Mucosa of descending colon (tissue), 3 donors: ENCODE measurements around the gene NSUN7. TPM values are rescaled to one million over a fixed set of nuclear protein-coding genes. Genes with fewer than 3 reads are reported as not detected.
A peak's percentile ranks its signal among the peaks of the same experiment; 100 is the strongest.

ENCODE experiments used
- ATAC-seq: fragments of 200-7000 bp; cut with Tn5 transposase; one replicate; pipeline ENCODE4 v1.9.1; 2020; ENCODE audit warnings: mild to moderate bottlenecking, moderate library complexity
- DNase-seq, 3 donors: peaks; one replicate each; pipeline ENCODE4 v3.0.0-alpha.2; 2020
- H3K36me3 ChIP-seq: fragments of 200-600 bp; one replicate; pipeline ENCODE4 v1.8.0; 2021; ENCODE audit warnings: low read depth, mild to moderate bottlenecking
- H3K4me1 ChIP-seq: fragments of 200-600 bp; one replicate; pipeline ENCODE4 v1.8.0; 2021; ENCODE audit warnings: low read depth, mild to moderate bottlenecking
- H3K4me3 ChIP-seq: fragments of 200-600 bp; one replicate; pipeline ENCODE4 v1.8.0; 2021; ENCODE audit warnings: mild to moderate bottlenecking
- H3K9me3 ChIP-seq: fragments of 200-600 bp; one replicate; pipeline ENCODE4 v1.8.0; 2021; ENCODE audit warnings: mild to moderate bottlenecking
- intact Hi-C, 2 donors: fragments of 100-400 bp; cut with DNase I in 1 of 2; cut with micrococcal nuclease in 1 of 2; formaldehyde crosslinking; loops; one replicate each; pipeline versions ENCODE4 v1.11.0 to v1.11.1; 2022; cut with DNase I, micrococcal nuclease
- total RNA-seq, 3 donors: library from RNA; stranded (reverse); fragmentation: NEBNext Ultra II Directional in 2 of 3; extraction: Animal tissue kit (Norgen Biotek cat#: 25700) in 2 of 3; gene quantifications; one replicate each; pipeline versions ENCODE4 v1.2.1 to v1.2.4, GENCODE V29; 2021 to 2023
- TF ChIP-seq, protein P1 (sequence below): fragments of 200-600 bp; IDR thresholded peaks from one replicate; pipeline ENCODE4 v1.8.0; 2022; ENCODE audit warnings: antibody characterized with exemption, mild to moderate bottlenecking
- donor health status: DM: no; HTN: no; CAD: no; lungs with moderate emphysema.
- donor health status: DM: no; HTN: no; CAD: no.
- donor health status: DM: no; HTN: yes; CAD: no.

NSUN7 gene
- total RNA-seq, 3 donors from 2014 or later, result 5.6 to 18.1 (median 11.7) TPM

DNA sequence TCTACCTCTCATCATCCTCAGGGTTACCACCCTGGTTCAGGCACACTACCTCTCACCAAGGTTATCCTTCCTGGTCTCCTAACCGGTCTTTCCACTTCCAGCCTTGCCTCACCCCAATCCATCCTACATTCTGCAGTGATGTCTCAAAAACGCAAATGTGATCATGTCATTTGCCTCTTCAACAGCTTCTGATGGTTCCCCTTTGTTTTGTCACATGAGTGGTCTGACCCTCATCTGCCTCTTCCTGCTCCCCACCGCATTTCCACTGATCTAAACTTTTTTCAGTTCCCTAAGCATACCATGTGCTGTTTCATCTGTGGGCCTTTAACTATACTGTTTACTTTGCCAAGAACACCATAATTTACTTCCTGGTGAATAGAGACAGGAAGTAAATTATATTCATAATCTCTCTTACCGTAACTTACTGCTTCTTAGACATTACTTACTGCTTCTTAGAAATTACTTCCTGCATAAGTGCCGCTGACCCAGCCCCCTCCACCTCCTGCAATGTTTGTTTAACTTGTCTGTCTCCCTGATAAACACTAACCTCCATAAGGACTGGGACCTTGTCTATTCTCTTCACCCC lies 27.1 kb upstream of the NSUN7 start:
- intact Hi-C loops, result no loop called here
- ATAC-seq, result peak; percentile 78

DNA sequence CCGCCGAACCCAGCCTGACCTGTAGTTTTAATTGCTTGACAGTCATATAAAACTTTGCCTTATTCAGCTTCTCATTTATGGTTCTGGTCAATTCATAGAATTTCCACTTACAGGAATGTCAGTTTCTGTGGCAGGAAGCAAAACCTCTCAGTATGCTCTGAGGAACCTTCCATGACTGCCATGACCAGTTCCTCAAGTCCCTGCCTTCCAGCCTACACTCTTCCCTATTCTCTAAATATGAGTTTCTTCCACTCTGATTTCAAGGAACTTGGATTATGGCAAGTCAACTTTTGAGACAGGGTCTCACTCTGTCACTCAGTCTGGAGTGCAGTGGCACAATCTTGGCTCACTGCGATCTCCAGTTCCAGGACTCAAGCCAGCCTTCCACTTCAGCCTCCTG lies 26.0 kb upstream of the NSUN7 start:
- DNase-seq (no peak), ATAC-seq (no peak)
- H3K4me1 ChIP-seq, result peaks cover 21% of the 10 kb centered on the region
- H3K9me3 ChIP-seq, result no peaks in the 10 kb centered on the region
- intact Hi-C loops, result no loop called here
- TF ChIP-seq, protein P1, sequence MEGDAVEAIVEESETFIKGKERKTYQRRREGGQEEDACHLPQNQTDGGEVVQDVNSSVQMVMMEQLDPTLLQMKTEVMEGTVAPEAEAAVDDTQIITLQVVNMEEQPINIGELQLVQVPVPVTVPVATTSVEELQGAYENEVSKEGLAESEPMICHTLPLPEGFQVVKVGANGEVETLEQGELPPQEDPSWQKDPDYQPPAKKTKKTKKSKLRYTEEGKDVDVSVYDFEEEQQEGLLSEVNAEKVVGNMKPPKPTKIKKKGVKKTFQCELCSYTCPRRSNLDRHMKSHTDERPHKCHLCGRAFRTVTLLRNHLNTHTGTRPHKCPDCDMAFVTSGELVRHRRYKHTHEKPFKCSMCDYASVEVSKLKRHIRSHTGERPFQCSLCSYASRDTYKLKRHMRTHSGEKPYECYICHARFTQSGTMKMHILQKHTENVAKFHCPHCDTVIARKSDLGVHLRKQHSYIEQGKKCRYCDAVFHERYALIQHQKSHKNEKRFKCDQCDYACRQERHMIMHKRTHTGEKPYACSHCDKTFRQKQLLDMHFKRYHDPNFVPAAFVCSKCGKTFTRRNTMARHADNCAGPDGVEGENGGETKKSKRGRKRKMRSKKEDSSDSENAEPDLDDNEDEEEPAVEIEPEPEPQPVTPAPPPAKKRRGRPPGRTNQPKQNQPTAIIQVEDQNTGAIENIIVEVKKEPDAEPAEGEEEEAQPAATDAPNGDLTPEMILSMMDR, result no peak
- H3K36me3 ChIP-seq, result no peaks in the 10 kb centered on the region
- H3K4me3 ChIP-seq, result no peak overlapping the region

More for the DNA sequence above, 27.1 kb upstream of the NSUN7 start:
- peak; percentile 50 to 65 (median 57) for DNase-seq
- Histone ChIP-seq H3K36me3 (no peaks in the 10 kb centered on the region), H3K4me1 (peaks cover 22% of the 10 kb centered on the region), H3K4me3 (no peak overlapping the region), H3K9me3 (no peaks in the 10 kb centered on the region)
- TF ChIP-seq, protein P1, result no peak

DNA sequence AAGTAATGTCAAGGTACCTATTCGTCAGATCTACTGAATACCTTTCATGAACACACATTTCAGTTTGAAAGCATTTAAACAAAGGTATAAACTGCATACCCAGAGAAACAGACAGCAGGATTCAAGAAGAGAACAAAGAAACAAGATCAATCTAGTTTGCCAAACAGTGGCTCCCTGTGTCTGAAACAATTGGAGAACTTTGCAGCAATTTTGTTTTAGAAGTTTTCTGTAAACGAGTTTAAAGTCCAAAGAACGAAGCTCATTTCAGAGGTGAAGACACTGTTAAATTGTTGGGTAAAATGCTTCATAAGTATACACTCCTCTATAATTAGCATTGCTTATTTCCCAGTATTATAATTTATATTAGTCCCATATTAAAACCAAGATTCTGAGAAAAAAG lies 21.4 kb upstream of the NSUN7 start:
- intact Hi-C loops, result no loop called here
- H3K4me1 ChIP-seq, result peaks cover 4% of the 10 kb centered on the region
- TF ChIP-seq, protein P1, result no peak
- ATAC-seq, result no peak
- no peaks in the 10 kb centered on the region for H3K36me3 ChIP-seq
- DNase-seq, result no peak
- no peaks in the 10 kb centered on the region for H3K9me3 ChIP-seq
- no peak overlapping the region for H3K4me3 ChIP-seq

DNA sequence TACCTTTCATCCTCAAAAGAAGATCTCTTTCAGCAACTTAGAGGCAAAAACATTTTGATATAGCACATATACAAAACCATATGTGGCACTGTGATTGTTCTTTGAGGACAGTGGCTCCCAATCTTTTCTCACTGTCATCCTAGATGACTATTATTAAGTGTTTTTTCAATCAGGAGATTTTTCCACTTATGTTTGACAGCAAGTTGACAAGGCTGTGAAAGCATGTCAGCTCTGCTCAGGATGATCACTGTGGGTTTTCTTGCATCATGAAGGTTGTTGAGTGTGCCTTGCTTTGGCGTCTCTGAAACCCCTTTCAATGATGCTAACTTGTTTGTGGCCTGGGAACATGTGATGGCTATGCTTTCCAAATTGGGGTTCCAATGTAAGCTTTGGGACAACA lies 20.2 kb upstream of the NSUN7 start:
- Histone ChIP-seq H3K36me3 (no peaks in the 10 kb centered on the region), H3K9me3 (no peaks in the 10 kb centered on the region), H3K4me1 (peaks cover 4% of the 10 kb centered on the region), H3K4me3 (no peak overlapping the region)
- intact Hi-C loops, result no loop called here
- ATAC-seq, result no peak
- TF ChIP-seq, protein P1, result no peak
- no peak for DNase-seq

DNA sequence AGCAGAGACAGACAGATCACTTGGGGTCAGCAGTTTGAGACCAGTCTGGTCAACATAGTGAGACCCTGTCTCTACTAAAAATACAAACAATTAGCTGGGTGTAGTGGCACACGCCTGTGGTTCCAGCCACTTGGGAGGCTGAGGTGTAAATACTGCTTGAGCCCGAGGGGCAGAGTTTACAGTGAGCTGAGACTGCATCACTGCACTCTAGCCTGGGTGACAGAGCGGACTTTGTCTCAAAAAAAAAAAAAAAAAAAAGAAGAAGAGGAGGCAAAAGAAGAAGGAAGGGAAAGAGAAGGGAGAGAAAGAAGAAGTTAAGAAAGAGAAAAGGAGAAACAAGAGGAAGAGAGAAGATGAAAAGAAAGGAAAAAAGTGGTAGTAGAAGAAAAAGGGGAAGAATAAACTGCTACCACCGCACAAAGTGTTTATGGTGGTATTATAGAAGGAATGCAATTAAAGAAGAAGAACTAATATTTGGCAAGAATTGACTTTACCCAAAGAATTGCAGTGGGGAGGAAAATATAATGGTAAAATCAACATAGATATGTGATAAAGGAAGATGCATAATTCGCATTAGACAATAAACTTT lies 19.6 kb upstream of the NSUN7 start:
- DNase-seq (no peak), ATAC-seq (peak; percentile 26)
- TF ChIP-seq, protein P1, result no peak
- Histone ChIP-seq H3K36me3 (no peaks in the 10 kb centered on the region), H3K9me3 (no peaks in the 10 kb centered on the region), H3K4me1 (peaks cover 4% of the 10 kb centered on the region), H3K4me3 (no peak overlapping the region)
- intact Hi-C loops, result loop anchor here in 1 of 2 donors (10.0 kb wide), 1 partner anchor 165 kb away; no protein-coding TSS in a partner anchor
